HEK293 (cell line): ENCODE measurements around the gene SMNDC1.
A peak's percentile ranks its signal among the peaks of the same experiment; 100 is the strongest.

ENCODE experiments used
- GLI2 ChIP-seq: fragments of 450-650 bp; formaldehyde crosslinking; IDR thresholded peaks from 2 replicates; pipeline ENCODE4; 2017; ENCODE audit warnings: missing biosample characterization, missing genetic modification characterization, low read depth, borderline replicate concordance
- GLI4 ChIP-seq: fragments of 450-650 bp; formaldehyde crosslinking; IDR thresholded peaks from 2 replicates; pipeline ENCODE4 v1.5.1; 2016; ENCODE audit warnings: missing biosample characterization, missing genetic modification characterization
- HOXD13 ChIP-seq: sonication (generic); formaldehyde crosslinking; IDR thresholded peaks from 2 replicates; pipeline ENCODE4 v1.8.0; 2022; ENCODE audit warnings: missing genetic modification reagents, borderline replicate concordance
- KLF16 ChIP-seq: fragments of 450-650 bp; formaldehyde crosslinking; IDR thresholded peaks from 2 replicates; pipeline ENCODE4 v1.5.1; 2017; ENCODE audit warnings: missing biosample characterization, missing genetic modification characterization
- OSR2 ChIP-seq: fragments of 450-650 bp; formaldehyde crosslinking; IDR thresholded peaks from 2 replicates; pipeline ENCODE4 v1.5.1; 2016; ENCODE audit warnings: missing biosample characterization, missing genetic modification characterization
- OVOL3 ChIP-seq: fragments of 450-650 bp; formaldehyde crosslinking; IDR thresholded peaks from 2 replicates; pipeline ENCODE4 v1.5.1; 2016; ENCODE audit warnings: missing biosample characterization, missing genetic modification characterization
- PRDM1 ChIP-seq: fragments of 450-650 bp; formaldehyde crosslinking; IDR thresholded peaks from 2 replicates; pipeline ENCODE4; 2016; ENCODE audit warnings: missing biosample characterization, missing genetic modification characterization
- REPIN1 ChIP-seq: fragments of 450-650 bp; formaldehyde crosslinking; IDR thresholded peaks from 2 replicates; pipeline ENCODE4 v1.5.1; 2017; ENCODE audit warnings: missing biosample characterization, missing genetic modification characterization, low read depth
- REST ChIP-seq: fragments of 450-650 bp; formaldehyde crosslinking; IDR thresholded peaks from 2 replicates; pipeline ENCODE4 v1.5.1; 2016; ENCODE audit warnings: missing biosample characterization, missing genetic modification characterization
- SCRT2 ChIP-seq: fragments of 450-650 bp; formaldehyde crosslinking; IDR thresholded peaks from 2 replicates; pipeline ENCODE4 v1.5.1; 2016; ENCODE audit warnings: missing biosample characterization, missing genetic modification characterization
- ZBTB10 ChIP-seq: fragments of 450-650 bp; formaldehyde crosslinking; IDR thresholded peaks from 2 replicates; pipeline ENCODE4 v1.5.1; 2016; ENCODE audit warnings: missing biosample characterization, missing genetic modification characterization
- ZBTB20 ChIP-seq: fragments of 450-650 bp; formaldehyde crosslinking; IDR thresholded peaks from 2 replicates; pipeline ENCODE4 v1.5.1; 2016; ENCODE audit warnings: missing biosample characterization, missing genetic modification characterization
- ZBTB21 ChIP-seq: fragments of 450-650 bp; formaldehyde crosslinking; IDR thresholded peaks from 2 replicates; pipeline ENCODE4 v1.5.1; 2017; ENCODE audit warnings: missing biosample characterization, missing genetic modification characterization
- ZBTB44 ChIP-seq: fragments of 450-650 bp; IDR thresholded peaks from 2 replicates; pipeline ENCODE4 v1.5.1; 2018; ENCODE audit warnings: missing biosample characterization, mild to moderate bottlenecking, missing genetic modification characterization
- ZBTB6 ChIP-seq: fragments of 450-650 bp; formaldehyde crosslinking; IDR thresholded peaks from 2 replicates; pipeline ENCODE4 v1.5.1; 2017; ENCODE audit warnings: missing biosample characterization, missing genetic modification characterization
- ZFP37 ChIP-seq: fragments of 450-650 bp; formaldehyde crosslinking; IDR thresholded peaks from 2 replicates; pipeline ENCODE4 v1.5.1; 2016; ENCODE audit warnings: missing biosample characterization, missing genetic modification characterization
- ZFP69B ChIP-seq: fragments of 450-650 bp; formaldehyde crosslinking; IDR thresholded peaks from 2 replicates; pipeline ENCODE4 v1.5.1; 2016; ENCODE audit warnings: missing biosample characterization, missing genetic modification characterization
- ZNF133 ChIP-seq: fragments of 450-650 bp; formaldehyde crosslinking; IDR thresholded peaks from 2 replicates; pipeline ENCODE4 v1.5.1; 2016; ENCODE audit warnings: missing biosample characterization, missing genetic modification characterization
- ZNF138 ChIP-seq: fragments of 450-650 bp; formaldehyde crosslinking; IDR thresholded peaks from 2 replicates; pipeline ENCODE4 v1.5.1; 2016; ENCODE audit warnings: missing biosample characterization, missing genetic modification characterization, borderline replicate concordance
- ZNF16 ChIP-seq: fragments of 450-650 bp; formaldehyde crosslinking; IDR thresholded peaks from 2 replicates; pipeline ENCODE4 v1.5.1; 2016; ENCODE audit warnings: low read depth, missing biosample characterization, missing genetic modification characterization
- ZNF184 ChIP-seq: fragments of 450-650 bp; IDR thresholded peaks from 2 replicates; pipeline ENCODE4 v1.5.1; 2018; ENCODE audit warnings: missing biosample characterization, mild to moderate bottlenecking, missing genetic modification characterization
- ZNF19 ChIP-seq: fragments of 450-650 bp; formaldehyde crosslinking; IDR thresholded peaks from 2 replicates; pipeline ENCODE4; 2016; ENCODE audit warnings: missing biosample characterization, missing genetic modification characterization, low read depth
- ZNF239 ChIP-seq: fragments of 450-650 bp; formaldehyde crosslinking; IDR thresholded peaks from 2 replicates; pipeline ENCODE4 v1.5.1; 2016; ENCODE audit warnings: missing biosample characterization, missing genetic modification characterization
- ZNF266 ChIP-seq: fragments of 450-650 bp; formaldehyde crosslinking; IDR thresholded peaks from 2 replicates; pipeline ENCODE4 v1.5.1; 2016; ENCODE audit warnings: missing biosample characterization, missing genetic modification characterization, low read depth
- ZNF341 ChIP-seq: fragments of 450-650 bp; formaldehyde crosslinking; IDR thresholded peaks from 2 replicates; pipeline ENCODE4; 2016; ENCODE audit warnings: low read depth, missing biosample characterization, missing genetic modification characterization
- ZNF426 ChIP-seq: fragments of 450-650 bp; formaldehyde crosslinking; IDR thresholded peaks from 2 replicates; pipeline ENCODE4 v1.5.1; 2017; ENCODE audit warnings: missing biosample characterization, missing genetic modification characterization, mild to moderate bottlenecking, inconsistent platforms, moderate library complexity
- ZNF624 ChIP-seq: fragments of 450-650 bp; formaldehyde crosslinking; IDR thresholded peaks from 2 replicates; pipeline ENCODE4 v1.5.1; 2017; ENCODE audit warnings: missing biosample characterization, missing genetic modification characterization
- ZNF626 ChIP-seq: fragments of 450-650 bp; sonication (Bioruptor Pico); formaldehyde crosslinking; IDR thresholded peaks from 2 replicates; pipeline ENCODE4 v1.5.1; 2018; ENCODE audit warnings: missing biosample characterization, missing genetic modification characterization, inconsistent platforms
- ZNF629 ChIP-seq: fragments of 450-650 bp; formaldehyde crosslinking; IDR thresholded peaks from 2 replicates; pipeline ENCODE4 v1.5.1; 2017; ENCODE audit warnings: missing biosample characterization, missing genetic modification characterization
- ZNF670 ChIP-seq: fragments of 450-650 bp; formaldehyde crosslinking; IDR thresholded peaks from 2 replicates; pipeline ENCODE4 v1.5.1; 2016; ENCODE audit warnings: missing biosample characterization, missing genetic modification characterization, low read depth
- ZNF677 ChIP-seq: fragments of 450-650 bp; IDR thresholded peaks from 2 replicates; pipeline ENCODE4 v1.5.0; 2018; ENCODE audit warnings: missing biosample characterization, mild to moderate bottlenecking, missing genetic modification characterization, moderate library complexity
- ZNF792 ChIP-seq: fragments of 450-650 bp; formaldehyde crosslinking; IDR thresholded peaks from 2 replicates; pipeline ENCODE4 v1.5.1; 2016; ENCODE audit warnings: missing biosample characterization, missing genetic modification characterization
- ZSCAN30 ChIP-seq: fragments of 450-650 bp; IDR thresholded peaks from 2 replicates; pipeline ENCODE4 v1.5.1; 2018; ENCODE audit warnings: missing biosample characterization, mild to moderate bottlenecking, missing genetic modification characterization, moderate library complexity

SMNDC1 gene

GRCh38 chr10:110260746-110261477 is 43.8 kb downstream of the SMNDC1 start (continued):
- no peak for TF ChIP-seq ZBTB10 (tag by site-specific recombination)
- TF ChIP-seq PRDM1 (tag by site-specific recombination): no peak
- TF ChIP-seq ZNF629 (tag by site-specific recombination): peak; percentile 51
- no peak for TF ChIP-seq ZNF626 (tag by site-specific recombination)
- no peak for TF ChIP-seq ZNF239
- TF ChIP-seq ZNF133 (tag by site-specific recombination): no peak
- no peak for TF ChIP-seq ZBTB21 (tag by site-specific recombination)
- TF ChIP-seq KLF16 (tag by site-specific recombination): no peak
- TF ChIP-seq ZNF16 (tag by site-specific recombination): no peak
- TF ChIP-seq GLI2 (tag by site-specific recombination): 0 out of 2 replicates have a peak, but pooled peaks have one; percentile 9
- no peak for TF ChIP-seq ZFP37 (tag by site-specific recombination)
- peak; percentile 84 for TF ChIP-seq OSR2 (tag by site-specific recombination)
- no peak for TF ChIP-seq REPIN1 (tag by site-specific recombination)
- TF ChIP-seq ZBTB6 (tag by site-specific recombination): no peak
- TF ChIP-seq ZNF670 (tag by site-specific recombination): no peak
- TF ChIP-seq OVOL3: no peak
- TF ChIP-seq ZSCAN30 (tag by site-specific recombination): no peak
- TF ChIP-seq ZNF792 (tag by site-specific recombination): no peak
- no peak for TF ChIP-seq ZNF677 (tag by site-specific recombination)
- TF ChIP-seq ZNF426 (tag by site-specific recombination): no peak
- TF ChIP-seq ZNF266 (tag by site-specific recombination): no peak
- no peak for TF ChIP-seq GLI4 (tag by site-specific recombination)
- TF ChIP-seq ZNF138 (tag by site-specific recombination): no peak
- TF ChIP-seq ZBTB20: no peak
- no peak for TF ChIP-seq REST
- TF ChIP-seq ZNF341 (tag by site-specific recombination): no peak
- peak; percentile 81 for TF ChIP-seq ZFP69B
- TF ChIP-seq ZNF184 (tag by site-specific recombination): no peak
- no peak for TF ChIP-seq ZNF624 (tag by site-specific recombination)
- no peak for TF ChIP-seq ZNF19 (tag by site-specific recombination)
- peak; percentile 76 for TF ChIP-seq SCRT2 (tag by site-specific recombination)
- TF ChIP-seq ZBTB44 (tag by site-specific recombination): peak; percentile 57; the same call in 1 of the 2 replicates
- no peak for TF ChIP-seq HOXD13
